ENCODE data around the gene ZNF277. TPM values are rescaled to one million over a fixed set of nuclear protein-coding genes. Genes with fewer than 3 reads are reported as not detected.

Gene ZNF277
- polyA plus RNA-seq, 1 donor = 25.4 TPM

Other genes with a start within 250 kb of the ZNF277 start
- 10.6 TPM for gene DOCK4, start 296 bp upstream of the ZNF277 start, polyA plus RNA-seq (ENCODE audit: insufficient read length)
- gene IFRD1, start 243.8 kb downstream of the ZNF277 start, polyA plus RNA-seq (ENCODE audit: insufficient read length) = 29.9 TPM